ENCODE data around the gene GMIP. TPM values are rescaled to one million over a fixed set of nuclear protein-coding genes. Genes with fewer than 3 reads are reported as not detected.

The GMIP gene
- total RNA-seq, 1 experiment from 2014 or later, result 12.7 TPM

- Histone ChIP-seq H3K9ac (ENCODE audit: extremely low read depth, insufficient read length, low read length) (no peak overlapping the region), H2BK12ac (ENCODE audit: insufficient read length, low read depth, low read length) (no peak overlapping the region), H3K27ac (ENCODE audit: insufficient read length, low read depth, low read length) (no peak overlapping the region), H4K20me1 (ENCODE audit: control insufficient read depth, insufficient read depth, insufficient read length) (no peaks in the 10 kb centered on the region), H3K23ac (ENCODE audit: insufficient read length, low read depth, low read length) (no peak overlapping the region), H2BK20ac (ENCODE audit: low read depth, low read length, poor library complexity, severe bottlenecking) (no peak overlapping the region), H3K4me2 (ENCODE audit: insufficient read depth, insufficient read length, low read length) (no peak overlapping the region), H2BK15ac (ENCODE audit: low read depth, low read length) (no peak overlapping the region), H3K14ac (ENCODE audit: insufficient read depth, low read length) (no peak overlapping the region), H4K91ac (ENCODE audit: insufficient read length, low read depth, low read length) (no peak overlapping the region), H3T11ph (ENCODE audit: low read length) (no peak overlapping the region), H2AK5ac (ENCODE audit: insufficient read length, low read length) (no peak overlapping the region), H3K23me2 (ENCODE audit: insufficient read length, low read depth, low read length, poor library complexity, severe bottlenecking) (no peaks in the 10 kb centered on the region), H3K56ac (ENCODE audit: insufficient read length, low read depth, low read length) (no peak overlapping the region), H2AFZ (ENCODE audit: low read length) (no peak overlapping the region), H4K8ac (replicated peaks; ENCODE audit: insufficient read length, low read depth, low read length) (no peak overlapping the region), H3K27me3 (ENCODE audit: insufficient read depth, low read length) (no peaks in the 10 kb centered on the region), H3K4me1 (ENCODE audit: insufficient read depth, low read length) (peaks cover 10% of the 10 kb centered on the region; the same call in 1 of the 2 replicates), H3K79me1 (ENCODE audit: insufficient read depth, low read depth, low read length, poor library complexity, severe bottlenecking) (no peaks in the 10 kb centered on the region), H2BK5ac (ENCODE audit: insufficient read length, low read length) (no peak overlapping the region), H3K18ac (ENCODE audit: insufficient read length, low read depth, low read length) (no peak overlapping the region), H3K9me3 (ENCODE audit: control insufficient read depth, low read depth, low read length) (no peaks in the 10 kb centered on the region), H3K79me2 (ENCODE audit: insufficient read depth, low read length) (no peaks in the 10 kb centered on the region), H4K5ac (ENCODE audit: insufficient read length, low read depth, low read length) (no peak overlapping the region), H2BK120ac (ENCODE audit: low read depth, low read length, poor library complexity, severe bottlenecking) (no peak overlapping the region), H3K4ac (ENCODE audit: low read depth, low read length) (no peak overlapping the region)
- H3K4me1 Mint-ChIP-seq, result peaks cover 14 to 16% of the 10 kb centered on the region in 2 experiments
- H3K27ac Mint-ChIP-seq, result no peak overlapping the region
- H3K36me3 Mint-ChIP-seq (ENCODE audit: insufficient read depth in 1 of 3, low read depth in 3 of 3), result no peaks in the 10 kb centered on the region
- DNase-seq, result no peak
- H3K27me3 Mint-ChIP-seq (ENCODE audit: low read depth), result no peaks in the 10 kb centered on the region
- TF ChIP-seq CTCF (conservative IDR thresholded peaks at IDR 0.05), result no peak
- H3K4me3 Mint-ChIP-seq, result no peak overlapping the region
- WGBS (ENCODE audit: extremely low coverage, insufficient read length, low lambda C conversion rate), result no CpG with 5 or more reads among the region's 5 CpGs
- H3K9me3 Mint-ChIP-seq, result no peaks in the 10 kb centered on the region; a peak in 1 of 5 replicates
Measured at GRCh38 chr19:19587771-19588170, 55.7 kb downstream of the GMIP start.

Data from H9 (cell line).